OCI-LY3 (cell line): ENCODE measurements around the gene AFF2.

Source experiments
- H2AFZ ChIP-seq: fragments of 200-600, 300-600 bp; shearing (Covaris generic); 2 replicates; pipeline ENCODE4 v1.6.0; 2014; ENCODE audit warnings: antibody characterized with exemption, low read depth, low read length
- H3K27ac ChIP-seq: fragments of 200-600, 300-600 bp; sonication (generic); 2 replicates; pipeline ENCODE4 v1.5.1; 2014; ENCODE audit warnings: mild to moderate bottlenecking, low read length, moderate library complexity, mixed read lengths
- H3K27me3 ChIP-seq: fragments of 200-600, 300-600 bp; sonication (generic); 2 replicates; pipeline ENCODE4 v1.6.1; 2014; ENCODE audit warnings: low read depth, low read length, mixed read lengths
- H3K36me3 ChIP-seq: fragments of 200-600, 300-600 bp; sonication (generic); replicated peaks from 2 replicates; pipeline ENCODE3; 2014; ENCODE audit warnings: low read depth, low read length, mixed read lengths
- H3K4me1 ChIP-seq: fragments of 300-600, 200-600 bp; sonication (generic); 2 replicates; pipeline ENCODE4 v1.6.1; 2014; ENCODE audit warnings: low read length, mixed read lengths
- H3K4me2 ChIP-seq: fragments of 200-600, 300-600 bp; sonication (generic); 2 replicates; pipeline ENCODE4 v1.6.1; 2014; ENCODE audit warnings: low read length, mixed read lengths
- H3K4me3 ChIP-seq: fragments of 300-600, 200-600 bp; sonication (generic); 2 replicates; pipeline ENCODE4 v1.5.1; 2014; ENCODE audit warnings: antibody characterized with exemption, mild to moderate bottlenecking, low read length, moderate library complexity
- H3K79me2 ChIP-seq: fragments of 300-600, 200-600 bp; shearing (Covaris generic); 2 replicates; pipeline ENCODE4 v1.6.1; 2014; ENCODE audit warnings: mild to moderate bottlenecking, low read length, mixed read lengths
- H3K9ac ChIP-seq: fragments of 300-600, 200-600 bp; shearing (Covaris generic); 2 replicates; pipeline ENCODE4 v1.6.0; 2014; ENCODE audit warnings: mild to moderate bottlenecking, low read length, moderate library complexity
- H3K9me3 ChIP-seq: fragments of 200-600, 300-600 bp; shearing (Covaris generic); 2 replicates; pipeline ENCODE4 v1.6.1; 2014; ENCODE audit warnings: low read length, mixed read lengths; ENCODE audit not compliant: insufficient read depth
- H4K20me1 ChIP-seq: fragments of 200-600, 300-600 bp; sonication (generic); 2 replicates; pipeline ENCODE4 v1.6.1; 2016; ENCODE audit warnings: low read length, mixed read lengths; ENCODE audit not compliant: insufficient read depth
- CTCF ChIP-seq: fragments of 200-600, 300-600 bp; sonication (generic); IDR thresholded peaks from 2 replicates; pipeline ENCODE4 v1.5.1; 2014; ENCODE audit warnings: antibody characterized with exemption, low read length, low read depth
- EZH2phosphoT487 ChIP-seq: fragments of 200-600 bp; shearing (Covaris generic); IDR thresholded peaks from 2 replicates; pipeline ENCODE4 v1.6.1; 2018; ENCODE audit warnings: antibody characterized with exemption, mixed run types, low read depth

Gene AFF2

DNA sequence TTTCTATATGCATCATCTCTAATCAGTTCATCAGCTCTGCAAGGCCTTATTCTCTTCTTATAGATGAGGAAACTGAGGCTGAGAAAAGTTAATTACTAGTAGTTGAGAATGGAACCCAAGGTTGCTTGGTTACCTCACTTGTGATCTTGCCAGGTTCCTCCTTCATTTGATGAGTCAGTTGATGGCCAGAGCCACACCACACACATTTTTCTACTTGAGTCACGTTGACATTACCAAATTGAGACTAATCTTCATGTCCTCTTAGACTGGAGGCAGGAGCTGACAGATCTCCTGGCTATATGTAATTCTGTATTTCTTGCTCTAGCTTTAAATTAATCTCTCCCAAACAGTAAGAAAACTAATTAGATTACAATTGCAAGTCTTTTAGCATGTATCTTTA lies 428.4 kb downstream of the AFF2 start:
- no peak overlapping the region for H3K27ac ChIP-seq
- H3K4me3 ChIP-seq, result no peak overlapping the region

DNA sequence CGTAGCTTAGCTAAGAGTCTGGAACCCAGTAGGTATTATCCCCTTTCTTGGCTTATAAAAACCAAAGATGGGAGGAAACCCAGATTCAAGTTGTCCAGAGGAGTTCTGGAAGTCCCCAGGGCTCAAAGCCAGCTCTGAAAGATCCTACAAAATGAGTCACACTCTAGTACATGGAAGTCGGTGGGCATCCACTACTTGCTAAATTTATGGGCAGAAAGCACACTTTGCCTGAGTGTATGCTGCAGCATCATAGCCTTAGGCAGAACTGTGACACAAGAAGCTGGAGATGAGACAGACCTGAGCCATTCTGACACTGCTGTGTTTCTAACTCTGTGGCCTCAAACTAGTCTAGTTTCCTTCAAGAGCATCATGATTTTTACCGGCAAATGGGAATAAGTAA lies 429.3 kb downstream of the AFF2 start:
- Histone ChIP-seq H3K4me1 (no peaks in the 10 kb centered on the region), H3K4me2 (no peak overlapping the region), H3K36me3 (no peaks in the 10 kb centered on the region), H3K9ac (no peak overlapping the region), H2AFZ (no peak overlapping the region), H3K9me3 (no peaks in the 10 kb centered on the region), H3K4me3 (no peak overlapping the region), H3K27ac (no peak overlapping the region), H3K27me3 (no peaks in the 10 kb centered on the region), H4K20me1 (no peaks in the 10 kb centered on the region), H3K79me2 (no peaks in the 10 kb centered on the region)
- no peak for TF ChIP-seq CTCF
- no peak for TF ChIP-seq EZH2phosphoT487

More for the DNA sequence above, 428.4 kb downstream of the AFF2 start:
- no peaks in the 10 kb centered on the region for H3K36me3 ChIP-seq
- no peak for TF ChIP-seq CTCF
- TF ChIP-seq EZH2phosphoT487, result no peak
- H3K27me3 ChIP-seq, result no peaks in the 10 kb centered on the region
- no peak overlapping the region for H3K4me2 ChIP-seq
- H3K79me2 ChIP-seq, result no peaks in the 10 kb centered on the region
- H2AFZ ChIP-seq, result no peak overlapping the region
- H4K20me1 ChIP-seq, result no peaks in the 10 kb centered on the region
- no peaks in the 10 kb centered on the region for H3K9me3 ChIP-seq
- H3K9ac ChIP-seq, result no peak overlapping the region
- H3K4me1 ChIP-seq, result no peaks in the 10 kb centered on the region

DNA sequence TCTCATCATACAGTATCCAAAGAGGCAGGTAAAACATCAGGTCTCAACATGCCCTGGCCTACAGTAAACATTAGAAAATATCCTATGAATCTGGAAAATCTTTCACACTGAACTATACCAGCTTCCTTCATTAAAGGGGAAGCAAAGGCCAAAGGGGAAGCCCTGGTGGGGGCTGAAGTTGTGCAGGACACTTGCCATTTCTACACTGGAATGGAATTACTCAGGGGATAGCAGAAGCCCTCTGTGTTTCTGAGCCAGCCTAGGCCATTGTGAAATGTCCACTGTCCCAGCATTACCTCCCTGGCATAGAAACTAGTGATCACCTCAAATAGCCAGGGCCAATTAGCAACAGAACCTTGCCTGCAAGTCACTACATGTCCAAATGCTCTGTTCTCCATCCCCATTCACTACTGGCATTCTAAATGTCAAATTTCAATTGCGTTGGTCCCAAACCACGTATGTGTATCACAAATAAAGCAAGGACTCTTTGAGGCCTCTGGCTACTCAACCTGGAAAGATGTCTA lies 429.9 kb downstream of the AFF2 start:
- Histone ChIP-seq H3K27ac (no peak overlapping the region), H3K79me2 (no peaks in the 10 kb centered on the region), H3K36me3 (no peaks in the 10 kb centered on the region), H3K4me3 (no peak overlapping the region), H4K20me1 (no peaks in the 10 kb centered on the region), H3K9ac (no peak overlapping the region), H3K4me1 (no peaks in the 10 kb centered on the region), H3K27me3 (no peaks in the 10 kb centered on the region), H3K4me2 (no peak overlapping the region), H2AFZ (no peak overlapping the region), H3K9me3 (no peaks in the 10 kb centered on the region)
- TF ChIP-seq EZH2phosphoT487 (no peak), CTCF (no peak)

GRCh38 chrX:148933881-148934280 lies 433.5 kb downstream of the AFF2 start:
- H3K27me3 ChIP-seq, result no peaks in the 10 kb centered on the region
- no peak overlapping the region for H3K4me2 ChIP-seq
- no peaks in the 10 kb centered on the region for H3K9me3 ChIP-seq
- H2AFZ ChIP-seq, result no peak overlapping the region
- H3K79me2 ChIP-seq, result no peaks in the 10 kb centered on the region
- H3K27ac ChIP-seq, result no peak overlapping the region
- H3K4me1 ChIP-seq, result no peaks in the 10 kb centered on the region
- H3K36me3 ChIP-seq, result no peaks in the 10 kb centered on the region
- TF ChIP-seq EZH2phosphoT487 (no peak), CTCF (no peak)
- no peak overlapping the region for H3K4me3 ChIP-seq
- no peaks in the 10 kb centered on the region for H4K20me1 ChIP-seq
- H3K9ac ChIP-seq, result no peak overlapping the region
